Astrocyte (in vitro differentiated cells and primary cell): ENCODE measurements around the gene LCE4A. TPM values are rescaled to one million over a fixed set of nuclear protein-coding genes. Genes with fewer than 3 reads are reported as not detected.

Source experiments
- DNase-seq: peaks from one replicate; pipeline ENCODE4 v3.0.0-alpha.2; 2010; ENCODE audit warnings: low read depth
- FAIRE-seq: peaks from 2 replicates; lab custom pipeline; 2011; peaks lifted over from hg19 to GRCh38; lab: Jason Lieb, UNC
- H2AFZ ChIP-seq: 2 replicates; pipeline ENCODE4 v1.6.0; 2012; ENCODE audit warnings: low read depth, low read length, inconsistent platforms
- H3K27ac ChIP-seq: 2 replicates; pipeline ENCODE4 v1.5.1; 2011; ENCODE audit warnings: low read depth, low read length, inconsistent platforms
- H3K27me3 ChIP-seq: 2 replicates; pipeline ENCODE4 v1.6.0; 2011; ENCODE audit warnings: low read length, inconsistent platforms; ENCODE audit not compliant: insufficient read depth
- H3K36me3 ChIP-seq: 2 replicates; pipeline ENCODE4 v1.5.1; 2011; ENCODE audit warnings: low read length, inconsistent platforms; ENCODE audit not compliant: insufficient read depth
- H3K4me1 ChIP-seq: 2 replicates; pipeline ENCODE4 v1.5.1; 2011; ENCODE audit warnings: low read length, inconsistent platforms; ENCODE audit not compliant: insufficient read depth
- H3K4me2 ChIP-seq: 2 replicates; pipeline ENCODE4 v1.6.0; 2012; ENCODE audit warnings: low read length, inconsistent platforms
- H3K4me3 ChIP-seq: 2 replicates; pipeline ENCODE4 v1.5.1; 2011; ENCODE audit warnings: low read depth, mild to moderate bottlenecking, low read length, inconsistent platforms; ENCODE audit not compliant: insufficient read depth
- H3K79me2 ChIP-seq: 2 replicates; pipeline ENCODE4 v1.6.0; 2012; ENCODE audit warnings: mild to moderate bottlenecking, low read length, inconsistent platforms; ENCODE audit not compliant: insufficient read depth
- H3K9ac ChIP-seq: 2 replicates; pipeline ENCODE4 v1.6.0; 2012; ENCODE audit warnings: mild to moderate bottlenecking, low read length, inconsistent platforms
- H3K9me3 ChIP-seq: 2 replicates; pipeline ENCODE4 v1.5.1; 2012; ENCODE audit warnings: low read depth, mild to moderate bottlenecking, low read length, inconsistent platforms; ENCODE audit not compliant: insufficient read depth
- H4K20me1 ChIP-seq: 2 replicates; pipeline ENCODE4 v1.6.0; 2012; ENCODE audit warnings: low read length, inconsistent platforms; ENCODE audit not compliant: insufficient read depth
- H3K27ac Mint-ChIP-seq: one replicate; pipeline ENCODE4 v1.8.0; 2021; ENCODE audit warnings: mild to moderate bottlenecking, mixed read lengths; ENCODE audit not compliant: unreplicated experiment
- H3K27me3 Mint-ChIP-seq: one replicate; pipeline ENCODE4 v1.8.0; 2021; ENCODE audit warnings: low read depth, mixed read lengths; ENCODE audit not compliant: unreplicated experiment
- H3K36me3 Mint-ChIP-seq: one replicate; pipeline ENCODE4 v1.8.0; 2021; ENCODE audit warnings: low read depth, mixed read lengths; ENCODE audit not compliant: unreplicated experiment
- H3K4me1 Mint-ChIP-seq: one replicate; pipeline ENCODE4 v1.8.0; 2021; ENCODE audit warnings: low read depth, mixed read lengths; ENCODE audit not compliant: unreplicated experiment
- H3K4me3 Mint-ChIP-seq: one replicate; pipeline ENCODE4 v1.8.0; 2021; ENCODE audit warnings: mild to moderate bottlenecking, moderate library complexity, mixed read lengths; ENCODE audit not compliant: unreplicated experiment
- H3K9me3 Mint-ChIP-seq: one replicate; pipeline ENCODE4 v1.8.0; 2021; ENCODE audit warnings: mild to moderate bottlenecking, mixed read lengths; ENCODE audit not compliant: unreplicated experiment
- CTCF ChIP-seq: IDR thresholded peaks from 2 replicates; pipeline ENCODE4 v1.5.1; 2011; ENCODE audit warnings: low read depth, mild to moderate bottlenecking, inconsistent platforms, low read length, moderate library complexity; ENCODE audit not compliant: insufficient read depth
- EZH2 ChIP-seq: IDR thresholded peaks from 2 replicates; pipeline ENCODE4 v1.6.1; 2012; ENCODE audit warnings: mild to moderate bottlenecking, low read length, inconsistent platforms; ENCODE audit not compliant: insufficient read depth
- total RNA-seq: library from RNA; stranded (reverse); gene quantifications from 2 replicates; pipeline ENCODE4 v1.2.1, GENCODE V29; 2021

The LCE4A gene
- total RNA-seq, 1 donor from 2014 or later: not detected

GRCh38 chr1:152737997-152738396 lies 30.0 kb downstream of the LCE4A start:
- H3K9me3 ChIP-seq: no peaks in the 10 kb centered on the region
- peaks cover 2% of the 10 kb centered on the region for H3K9me3 Mint-ChIP-seq
- H3K4me3 Mint-ChIP-seq: no peak overlapping the region
- H3K9ac ChIP-seq: no peak overlapping the region
- H3K27ac Mint-ChIP-seq: no peak overlapping the region
- no peak overlapping the region for H3K4me3 ChIP-seq
- H3K27me3 Mint-ChIP-seq: peaks cover 10% of the 10 kb centered on the region
- no peaks in the 10 kb centered on the region for H3K27me3 ChIP-seq
- no peaks in the 10 kb centered on the region for H3K4me1 Mint-ChIP-seq
- no peak overlapping the region for H3K4me2 ChIP-seq
- H3K27ac ChIP-seq: no peak overlapping the region
- H4K20me1 ChIP-seq: no peaks in the 10 kb centered on the region
- no peaks in the 10 kb centered on the region for H3K36me3 ChIP-seq
- DNase-seq (no peak), FAIRE-seq (no peak)
- TF ChIP-seq EZH2: no peak
- no peak for TF ChIP-seq CTCF
- H2AFZ ChIP-seq: no peak overlapping the region
- no peaks in the 10 kb centered on the region for H3K36me3 Mint-ChIP-seq
- H3K4me1 ChIP-seq: no peaks in the 10 kb centered on the region
- no peaks in the 10 kb centered on the region for H3K79me2 ChIP-seq

- DNase-seq: no peak
- TF ChIP-seq EZH2 (no peak), CTCF (no peak)
- Mint-ChIP-seq H3K4me1 (peaks cover 2% of the 10 kb centered on the region), H3K27me3 (peaks cover 10% of the 10 kb centered on the region), H3K4me3 (no peak overlapping the region), H3K27ac (no peak overlapping the region), H3K36me3 (no peaks in the 10 kb centered on the region), H3K9me3 (peaks cover 2% of the 10 kb centered on the region)
- no peak overlapping the region for H3K4me3 ChIP-seq
- no peak overlapping the region for H3K9ac ChIP-seq
- no peaks in the 10 kb centered on the region for H3K4me1 ChIP-seq
- H3K4me2 ChIP-seq: no peak overlapping the region
- no peaks in the 10 kb centered on the region for H3K79me2 ChIP-seq
- no peaks in the 10 kb centered on the region for H3K36me3 ChIP-seq
- no peaks in the 10 kb centered on the region for H4K20me1 ChIP-seq
- no peak overlapping the region for H2AFZ ChIP-seq
- H3K27ac ChIP-seq: no peak overlapping the region
- no peak for FAIRE-seq
- H3K27me3 ChIP-seq: no peaks in the 10 kb centered on the region
- no peaks in the 10 kb centered on the region for H3K9me3 ChIP-seq
Measured at GRCh38 chr1:152739841-152740240, 31.9 kb downstream of the LCE4A start.

GRCh38 chr1:152741656-152742055 lies 33.7 kb downstream of the LCE4A start:
- no peak for FAIRE-seq
- Mint-ChIP-seq H3K27me3 (peaks cover 10% of the 10 kb centered on the region), H3K4me1 (peaks cover 2% of the 10 kb centered on the region), H3K9me3 (peaks cover 2% of the 10 kb centered on the region), H3K4me3 (no peak overlapping the region), H3K36me3 (no peaks in the 10 kb centered on the region), H3K27ac (no peak overlapping the region)
- TF ChIP-seq EZH2 (no peak), CTCF (no peak)
- Histone ChIP-seq H3K27ac (no peak overlapping the region), H2AFZ (no peak overlapping the region), H3K4me2 (no peak overlapping the region), H4K20me1 (no peaks in the 10 kb centered on the region), H3K4me1 (no peaks in the 10 kb centered on the region), H3K79me2 (no peaks in the 10 kb centered on the region), H3K9ac (no peak overlapping the region), H3K27me3 (no peaks in the 10 kb centered on the region), H3K36me3 (no peaks in the 10 kb centered on the region), H3K9me3 (no peaks in the 10 kb centered on the region), H3K4me3 (no peak overlapping the region)
- DNase-seq: no peak
